SKM-1 treated with dmso at 0.1 percent for 144 hours (cell line): ENCODE results near the gene TAP1.

Experiments
- DNase-seq: peaks from one replicate; lab custom pipeline; 2025; ENCODE audit not compliant: unreplicated experiment; lab: John Stamatoyannopoulos, UW

Gene TAP1

DNA sequence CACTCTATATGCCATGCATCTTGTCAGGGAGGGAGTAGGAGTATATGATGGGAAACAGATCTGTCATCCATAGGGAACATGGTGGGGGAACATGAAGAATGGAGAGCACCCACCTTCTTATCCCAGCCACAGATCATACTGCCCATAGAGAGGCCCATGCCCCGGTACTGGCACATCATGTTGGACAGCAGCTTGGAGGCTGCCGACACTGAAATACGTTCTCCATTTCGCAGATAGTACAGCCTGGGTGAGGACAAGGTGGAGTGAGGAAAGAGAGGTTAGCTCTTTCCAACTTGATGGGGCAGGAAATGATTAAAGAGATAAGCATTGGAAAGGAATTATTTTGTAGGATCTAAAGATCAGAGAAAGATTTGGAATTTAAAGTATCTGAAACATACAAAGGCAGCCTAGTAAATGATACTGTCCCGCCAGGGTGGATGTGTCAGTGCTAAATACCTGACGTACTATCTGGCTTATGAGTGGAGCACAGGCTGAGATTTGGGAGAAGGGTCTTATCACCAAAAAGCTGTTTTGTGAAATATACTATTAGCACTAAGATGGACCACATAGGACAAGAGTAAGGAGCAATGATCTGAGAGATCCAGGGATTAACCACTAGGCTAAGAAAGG lies 11.4 kb downstream of the TAP1 start:
- no peak for DNase-seq

GRCh38 chr6:32840604-32841246 lies 12.8 kb downstream of the TAP1 start:
- no peak for DNase-seq

- no peak for DNase-seq
These were observed 14.1 kb downstream of the TAP1 start for GRCh38 chr6:32839356-32839755.

GRCh38 chr6:32838114-32838958 lies 15.2 kb downstream of the TAP1 start, which contains the start of gene TAP2:
Gene TAP2, minus strand, starts transcription at chr6:32838739. Its CDS starts 506 bp downstream, at chr6:32838233.
- peak; percentile 87 for DNase-seq

DNA sequence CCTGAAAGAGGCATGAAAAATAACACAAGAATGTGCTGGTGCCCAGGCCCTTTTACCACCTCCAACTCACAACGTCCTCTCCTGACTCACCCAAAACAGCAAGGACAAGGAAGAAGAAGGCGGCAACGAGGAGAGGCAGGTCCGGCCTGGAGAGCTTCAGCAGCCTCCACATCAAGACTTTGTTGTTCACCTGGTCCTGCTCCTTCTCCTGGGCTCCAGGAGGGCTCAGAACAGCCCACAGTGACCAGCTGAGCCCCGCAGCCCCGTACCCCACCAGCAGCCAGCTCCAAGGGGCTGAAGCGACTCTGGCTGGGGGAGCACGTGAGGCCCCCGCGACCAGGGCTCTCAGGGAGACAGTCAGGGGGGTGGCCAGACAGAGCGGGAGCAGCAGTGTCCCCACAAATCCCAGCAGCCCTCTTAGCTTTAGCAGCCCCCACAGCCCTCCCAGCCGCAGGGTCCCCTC lies 15.8 kb downstream of the TAP1 start:
- DNase-seq: no peak

DNA sequence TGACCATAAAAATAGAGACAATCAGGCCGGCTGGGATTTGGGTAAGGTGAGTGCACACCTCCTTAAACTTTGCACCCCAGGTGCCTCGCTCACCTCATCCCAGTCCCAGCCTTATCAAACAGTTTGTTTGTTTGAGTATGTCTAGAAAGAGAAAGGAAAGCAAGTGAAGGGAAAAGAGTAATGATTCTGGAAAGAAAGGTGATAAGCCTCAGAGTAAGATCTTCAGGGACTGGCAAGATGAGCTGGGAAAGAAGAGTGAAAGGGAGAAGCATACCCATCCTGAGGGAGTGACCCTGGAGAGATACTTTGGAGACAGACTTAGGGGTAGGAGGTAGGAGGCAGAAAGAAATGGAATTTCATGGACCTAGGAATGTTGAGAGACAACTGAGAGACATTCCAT lies 16.6 kb downstream of the TAP1 start:
- no peak for DNase-seq

DNA sequence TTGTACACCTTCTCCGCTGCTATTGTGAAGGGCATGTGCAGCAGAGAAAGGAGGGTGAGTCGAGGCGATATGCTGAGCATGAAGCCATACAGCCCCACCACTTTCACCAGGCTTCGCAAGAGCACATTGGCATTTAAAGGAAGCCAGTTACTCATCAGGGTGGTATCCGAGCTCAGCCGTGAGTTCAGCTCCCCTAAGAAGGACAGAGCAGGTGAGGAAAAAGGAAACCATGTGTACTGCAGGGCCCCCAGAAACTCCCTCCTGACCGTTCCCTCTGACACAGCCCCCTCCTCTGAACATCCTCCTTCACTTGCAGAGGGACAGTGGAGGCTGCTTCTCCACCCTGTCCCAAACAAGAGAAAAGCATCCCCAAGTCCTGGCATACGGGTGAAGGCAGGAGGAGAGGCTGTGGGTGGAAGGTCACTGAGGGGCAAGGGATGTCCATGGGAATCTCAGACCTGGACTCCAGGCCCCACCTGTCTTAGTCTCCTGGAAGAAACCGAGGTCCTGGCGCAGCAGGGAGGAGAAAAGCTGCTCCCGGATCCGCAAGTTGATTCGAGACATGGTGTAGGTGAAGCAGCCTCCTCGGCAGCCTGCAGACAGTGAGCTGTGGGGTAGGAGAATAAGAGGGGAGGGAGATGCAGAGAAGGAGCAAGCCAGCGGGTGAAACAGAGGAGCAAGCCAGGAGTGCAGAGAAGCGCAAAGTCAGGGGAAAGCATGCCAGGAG lies 18.2 kb downstream of the TAP1 start:
- DNase-seq: no peak

- no peak for DNase-seq
These were observed 19.8 kb downstream of the TAP1 start for GRCh38 chr6:32833664-32834063.

DNA sequence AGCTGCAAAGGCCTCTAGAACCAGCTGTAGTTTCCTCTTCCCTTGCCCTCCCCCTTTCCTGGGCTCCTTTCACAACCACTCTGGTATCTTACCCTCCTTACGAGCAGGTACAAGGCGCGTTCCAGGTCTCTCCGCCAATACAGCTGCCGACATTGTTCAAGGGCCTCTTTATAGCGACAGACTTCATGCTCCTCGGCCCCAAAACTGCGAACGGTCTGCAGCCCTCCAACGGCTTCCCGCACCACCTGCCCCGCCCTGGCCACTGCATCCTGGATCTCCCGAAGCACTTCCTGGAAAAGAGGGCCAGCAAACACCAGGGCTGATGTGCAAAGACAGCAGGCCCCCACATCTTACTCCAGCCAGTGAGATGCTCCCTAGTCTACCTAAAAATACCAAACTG lies 21.0 kb downstream of the TAP1 start:
- no peak for DNase-seq

GRCh38 chr6:32830936-32831335 lies 22.6 kb downstream of the TAP1 start:
- no peak for DNase-seq

DNA sequence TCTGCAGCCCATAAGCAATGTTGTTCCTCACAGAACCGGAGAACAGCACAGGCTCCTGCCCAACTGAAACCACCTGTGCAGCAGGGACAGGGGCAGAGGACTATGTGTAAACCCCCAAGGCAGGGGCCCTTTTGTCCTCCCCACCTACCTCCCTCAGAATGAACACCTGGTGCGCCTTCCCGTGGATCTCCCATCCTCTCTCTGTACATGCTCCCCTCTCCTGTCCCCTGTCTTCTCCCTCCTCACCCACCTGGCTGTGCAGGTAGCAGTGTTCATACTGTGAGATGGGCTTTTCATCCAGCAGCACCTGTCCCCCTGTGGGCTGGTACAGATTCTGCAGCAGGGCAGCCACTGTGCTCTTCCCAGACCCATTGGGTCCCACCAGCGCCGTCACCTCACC lies 23.5 kb downstream of the TAP1 start:
- DNase-seq: no peak

GRCh38 chr6:32829495-32829894 lies 24.0 kb downstream of the TAP1 start:
- DNase-seq: no peak

GRCh38 chr6:32827025-32827424 lies 26.5 kb downstream of the TAP1 start:
- DNase-seq: no peak

GRCh38 chr6:32825966-32826365 lies 27.5 kb downstream of the TAP1 start:
- DNase-seq: no peak

DNA sequence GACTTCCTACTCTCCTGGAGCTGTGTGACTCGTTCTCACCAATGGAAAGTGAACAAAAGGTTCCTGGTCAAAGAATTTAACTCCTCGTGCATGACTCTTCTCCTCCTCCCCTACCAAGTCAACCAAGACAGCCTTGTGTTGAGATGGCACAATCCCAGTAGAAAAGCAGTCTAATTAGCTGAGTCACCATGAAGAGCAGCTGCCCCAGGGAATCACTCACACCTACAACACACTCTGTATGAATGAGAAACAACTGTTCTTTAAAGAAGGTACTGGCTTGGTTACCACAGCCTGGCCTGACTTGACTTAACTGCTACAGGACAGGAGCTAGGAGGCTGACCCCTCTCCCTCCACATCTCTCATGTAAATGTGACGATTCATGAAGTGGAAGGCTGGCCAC lies 33.8 kb downstream of the TAP1 start:
- no peak for DNase-seq

DNA sequence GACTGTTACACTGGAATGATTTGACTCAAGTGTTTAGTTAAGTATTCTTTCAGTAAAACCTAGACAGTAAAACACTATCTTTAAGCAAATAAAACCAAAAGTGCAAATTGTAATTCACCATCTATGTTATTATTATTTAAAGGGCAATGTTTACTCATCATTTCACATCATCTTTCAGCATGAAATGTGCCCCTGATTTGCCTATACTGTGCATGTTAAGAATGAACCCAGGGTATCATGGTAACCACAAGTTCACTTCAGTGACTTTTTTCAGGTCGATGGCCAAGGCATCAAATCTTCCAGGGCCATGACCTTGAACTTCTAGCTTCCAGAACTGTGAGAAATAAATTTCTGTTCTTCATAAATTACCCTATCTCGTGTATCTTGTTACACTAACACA lies 34.6 kb downstream of the TAP1 start:
- no peak for DNase-seq

GRCh38 chr6:32816746-32817204 lies 36.7 kb downstream of the TAP1 start, which contains the start of gene HLA-DOB:
Gene HLA-DOB, minus strand, starts transcription at chr6:32817002. Its CDS starts 51 bp downstream, at chr6:32816951.
- DNase-seq: peak; percentile 15

DNA sequence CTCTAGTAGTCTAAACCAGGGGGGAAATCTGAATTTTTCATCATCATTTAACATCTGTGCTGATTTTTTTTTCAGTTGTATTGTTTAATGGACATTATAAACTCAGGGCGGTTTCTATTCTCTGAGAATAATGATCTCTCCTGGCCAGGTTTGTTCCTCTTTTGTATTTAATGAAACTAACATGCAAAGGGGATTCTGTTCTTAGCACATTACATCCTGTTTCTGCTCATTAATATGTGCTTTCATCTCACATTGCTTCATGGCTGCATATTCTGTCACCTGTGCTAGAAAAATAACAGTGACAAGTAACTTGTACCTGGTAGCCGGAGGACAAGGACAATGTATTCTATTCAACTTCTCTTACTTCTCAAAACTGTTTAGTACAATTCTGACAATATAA lies 37.5 kb downstream of the TAP1 start:
- DNase-seq: no peak

- DNase-seq: no peak
These were observed 38.4 kb downstream of the TAP1 start for GRCh38 chr6:32815115-32815514.

GRCh38 chr6:32814145-32814544 lies 39.4 kb downstream of the TAP1 start:
- DNase-seq: no peak

GRCh38 chr6:32809171-32809570 lies 44.3 kb downstream of the TAP1 start:
- DNase-seq: no peak
